ENCODE results near the gene ZNF239.

GRCh38 chr10:43599333-43599732 is 24.9 kb upstream of the ZNF239 start:
- TF ChIP-seq POLR2A (IDR thresholded peaks at IDR 0.05) (no peak), CTCF (IDR thresholded peaks at IDR 0.05) (no peak)

All from adrenal gland (tissue), 5 donors.